Measurements from ENCODE around the gene LRP8. TPM values are rescaled to one million over a fixed set of nuclear protein-coding genes. Genes with fewer than 3 reads are reported as not detected.

The LRP8 gene
- total RNA-seq, 1 donor from 2014 or later, result 4.4 TPM

DNA sequence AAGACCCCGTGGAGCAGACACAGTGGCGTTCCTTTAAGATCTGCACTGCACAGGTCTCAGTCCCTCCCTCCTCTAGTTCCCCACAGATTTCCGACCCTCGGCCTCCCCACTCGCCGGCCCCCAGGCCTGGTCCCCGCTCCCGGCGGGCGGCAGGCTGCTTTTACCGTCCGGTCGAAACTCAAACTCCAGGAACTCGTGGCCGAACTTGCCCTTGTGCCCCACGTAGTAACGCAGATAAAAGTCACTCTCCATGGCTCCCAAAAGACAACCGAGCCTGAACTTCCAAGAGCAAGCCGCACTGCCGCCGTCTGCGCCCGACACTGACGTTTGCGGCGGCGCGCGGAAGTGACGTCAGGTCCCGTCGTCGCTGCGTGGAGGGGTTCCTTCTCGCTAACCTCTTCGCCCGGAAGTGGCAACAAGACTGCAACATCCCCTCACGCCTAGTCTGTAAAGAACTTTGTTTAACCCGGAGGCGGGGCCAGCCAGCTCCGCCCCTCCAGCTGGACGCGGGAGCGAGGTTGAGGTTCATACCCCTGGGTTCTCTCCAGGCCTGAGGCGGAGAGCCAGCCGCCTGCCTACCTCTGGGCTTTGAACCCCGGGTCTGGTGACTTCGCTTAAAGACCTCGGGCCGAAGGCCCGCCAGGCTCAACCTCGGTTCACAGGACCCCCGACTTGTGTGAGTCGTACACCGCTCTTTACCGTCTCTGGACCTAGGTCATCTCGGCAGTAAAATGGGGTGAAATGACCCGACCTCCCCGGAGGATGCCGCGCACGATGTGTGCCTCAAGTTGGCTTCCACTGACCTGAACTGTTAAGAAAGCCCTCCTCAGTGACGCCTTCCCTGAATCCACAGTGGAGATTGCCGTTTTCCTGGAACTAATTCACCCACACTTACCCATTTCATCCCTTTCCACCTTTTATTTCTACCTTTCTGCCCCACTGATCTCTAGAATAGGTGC, 89.4 kb downstream of the LRP8 start, which contains the start of gene MAGOH:
Gene MAGOH, minus strand, starts transcription at position 322 of the 959 bp plus-strand sequence. Its CDS starts 70 bp downstream, at position 252.
- peaks cover 30% of the 10 kb centered on the region for H3K4me1 Mint-ChIP-seq (ENCODE audit: unreplicated experiment)
- H3K27me3 Mint-ChIP-seq (ENCODE audit: unreplicated experiment), result no peaks in the 10 kb centered on the region
- no peaks in the 10 kb centered on the region for H3K9me3 Mint-ChIP-seq (ENCODE audit: unreplicated experiment)
- TF ChIP-seq, protein P1, sequence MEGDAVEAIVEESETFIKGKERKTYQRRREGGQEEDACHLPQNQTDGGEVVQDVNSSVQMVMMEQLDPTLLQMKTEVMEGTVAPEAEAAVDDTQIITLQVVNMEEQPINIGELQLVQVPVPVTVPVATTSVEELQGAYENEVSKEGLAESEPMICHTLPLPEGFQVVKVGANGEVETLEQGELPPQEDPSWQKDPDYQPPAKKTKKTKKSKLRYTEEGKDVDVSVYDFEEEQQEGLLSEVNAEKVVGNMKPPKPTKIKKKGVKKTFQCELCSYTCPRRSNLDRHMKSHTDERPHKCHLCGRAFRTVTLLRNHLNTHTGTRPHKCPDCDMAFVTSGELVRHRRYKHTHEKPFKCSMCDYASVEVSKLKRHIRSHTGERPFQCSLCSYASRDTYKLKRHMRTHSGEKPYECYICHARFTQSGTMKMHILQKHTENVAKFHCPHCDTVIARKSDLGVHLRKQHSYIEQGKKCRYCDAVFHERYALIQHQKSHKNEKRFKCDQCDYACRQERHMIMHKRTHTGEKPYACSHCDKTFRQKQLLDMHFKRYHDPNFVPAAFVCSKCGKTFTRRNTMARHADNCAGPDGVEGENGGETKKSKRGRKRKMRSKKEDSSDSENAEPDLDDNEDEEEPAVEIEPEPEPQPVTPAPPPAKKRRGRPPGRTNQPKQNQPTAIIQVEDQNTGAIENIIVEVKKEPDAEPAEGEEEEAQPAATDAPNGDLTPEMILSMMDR (IDR thresholded peaks at IDR 0.05), result no peak
- peaks cover 12% of the 10 kb centered on the region for H3K36me3 Mint-ChIP-seq (ENCODE audit: unreplicated experiment)
- peak within 1 kb of the TSS; percentile 96 for H3K4me3 Mint-ChIP-seq (ENCODE audit: unreplicated experiment)
- peak; percentile 97 for DNase-seq (ENCODE audit: extremely low spot score, unreplicated experiment)
- H3K27ac Mint-ChIP-seq (ENCODE audit: unreplicated experiment), result peak within 1 kb of the TSS; percentile 94

DNA sequence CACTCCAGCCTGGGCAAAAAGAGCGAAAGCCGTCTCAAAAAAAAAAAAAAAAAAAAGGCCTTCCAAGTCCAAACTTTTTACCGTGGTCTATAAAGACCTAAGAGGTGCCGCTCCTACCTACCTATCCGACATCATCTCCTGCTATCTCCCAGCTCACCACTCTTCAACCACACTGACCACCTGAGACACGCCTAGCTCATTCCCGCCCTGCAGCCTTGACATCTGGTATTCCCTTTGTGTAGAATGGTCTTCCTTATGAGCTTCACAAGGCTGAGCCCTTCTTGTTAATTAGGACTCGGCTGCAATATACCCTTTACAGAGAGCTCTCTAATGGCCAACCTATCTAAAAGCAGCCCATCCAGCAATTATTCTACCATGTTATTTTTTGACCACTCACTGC, 90.2 kb downstream of the LRP8 start:
- Mint-ChIP-seq H3K9me3 (ENCODE audit: unreplicated experiment) (no peaks in the 10 kb centered on the region), H3K27ac (ENCODE audit: unreplicated experiment) (peak overlapping the region; percentile 94), H3K4me3 (ENCODE audit: unreplicated experiment) (peak overlapping the region; percentile 96), H3K27me3 (ENCODE audit: unreplicated experiment) (no peaks in the 10 kb centered on the region), H3K36me3 (ENCODE audit: unreplicated experiment) (peaks cover 14% of the 10 kb centered on the region), H3K4me1 (ENCODE audit: unreplicated experiment) (peaks cover 30% of the 10 kb centered on the region)
- no peak for DNase-seq (ENCODE audit: extremely low spot score, unreplicated experiment)
- TF ChIP-seq, protein P1 (IDR thresholded peaks at IDR 0.05), result no peak

- Mint-ChIP-seq H3K36me3 (ENCODE audit: unreplicated experiment) (peaks cover 10% of the 10 kb centered on the region), H3K27ac (ENCODE audit: unreplicated experiment) (peak overlapping the region; percentile 97), H3K4me3 (ENCODE audit: unreplicated experiment) (peak overlapping the region; percentile 88), H3K4me1 (ENCODE audit: unreplicated experiment) (peaks cover 21% of the 10 kb centered on the region), H3K27me3 (ENCODE audit: unreplicated experiment) (no peaks in the 10 kb centered on the region), H3K9me3 (ENCODE audit: unreplicated experiment) (no peaks in the 10 kb centered on the region)
- TF ChIP-seq, protein P1 (IDR thresholded peaks at IDR 0.05), result no peak
- DNase-seq (ENCODE audit: extremely low spot score, unreplicated experiment), result no peak
Measured at GRCh38 chr1:53220962-53221286, 106.9 kb downstream of the LRP8 start.

GRCh38 chr1:53220171-53220961, 107.5 kb downstream of the LRP8 start, which contains the start of gene CZIB:
CZIB (minus strand) TSS chr1:53220634; CDS start chr1:53220575, 59 bp downstream.
- Mint-ChIP-seq H3K27me3 (ENCODE audit: unreplicated experiment) (no peaks in the 10 kb centered on the region), H3K4me3 (ENCODE audit: unreplicated experiment) (peak within 1 kb of the TSS; percentile 88), H3K36me3 (ENCODE audit: unreplicated experiment) (peaks cover 10% of the 10 kb centered on the region), H3K9me3 (ENCODE audit: unreplicated experiment) (no peaks in the 10 kb centered on the region), H3K27ac (ENCODE audit: unreplicated experiment) (peak within 1 kb of the TSS; percentile 97), H3K4me1 (ENCODE audit: unreplicated experiment) (peaks cover 21% of the 10 kb centered on the region)
- DNase-seq (ENCODE audit: extremely low spot score, unreplicated experiment), result peak; percentile 97
- TF ChIP-seq, protein P1 (IDR thresholded peaks at IDR 0.05), result no peak

All from osteocyte (in vitro differentiated cells).